Tibial nerve (tissue), 4 donors: ENCODE results near the gene RTP5. TPM values are rescaled to one million over a fixed set of nuclear protein-coding genes. Genes with fewer than 3 reads are reported as not detected.
A peak's percentile ranks its signal among the peaks of the same experiment; 100 is the strongest.

Experiments used
- DNase-seq, 2 donors: peaks; one replicate each; pipeline ENCODE4 v3.0.0-alpha.2; 2019; ENCODE audit warnings: low spot score in 2 of 2
- H3K27ac ChIP-seq, 4 donors: fragments of 200-600 bp; sonication (generic) in 3 of 4; one replicate each; pipeline ENCODE4 v1.5.1; 2017 to 2019; ENCODE audit warnings: mild to moderate bottlenecking in 1 of 4
- H3K27me3 ChIP-seq, 2 donors: fragments of 200-600 bp; sonication (generic) in 1 of 2; one replicate each; pipeline versions ENCODE4 v1.5.1 to v1.6.0; 2017 to 2019
- H3K36me3 ChIP-seq, 3 donors: fragments of 200-600 bp; sonication (generic); one replicate each; pipeline ENCODE4 v1.5.1; 2018 to 2019
- H3K4me1 ChIP-seq, 4 donors: fragments of 200-600 bp; sonication (generic) in 3 of 4; one replicate each; pipeline ENCODE4 v1.5.1; 2017 to 2019
- H3K4me3 ChIP-seq, 4 donors: fragments of 200-600 bp; sonication (generic) in 3 of 4; one replicate each; pipeline ENCODE4 v1.5.1; 2017 to 2019; ENCODE audit warnings: mild to moderate bottlenecking in 1 of 4, moderate library complexity in 1 of 4
- H3K9me3 ChIP-seq, 4 donors: fragments of 200-600 bp; sonication (generic) in 3 of 4; one replicate each; pipeline ENCODE4 v1.5.1; 2017 to 2019
- EP300 ChIP-seq, 2 donors: sonication (generic); formaldehyde crosslinking; IDR thresholded peaks; one replicate each; pipeline ENCODE4 v1.6.1; 2017; ENCODE audit warnings: antibody characterized with exemption in 2 of 2, mild to moderate bottlenecking in 1 of 2
- POLR2A ChIP-seq, 2 donors: fragments of 450-650 bp; IDR thresholded peaks; one replicate each; pipeline ENCODE4 v1.6.1; 2017; ENCODE audit warnings: antibody characterized with exemption in 2 of 2, mild to moderate bottlenecking in 2 of 2, moderate library complexity in 2 of 2
- WGBS, 2 donors: methylation state at CpG; one replicate each; pipeline ENCODE4 v1.1.5; 2018; 5-methylcytosine and 5-hydroxymethylcytosine counted together
- total RNA-seq, 4 donors: library from RNA; depleted of rRNA; stranded (reverse); fragments of >200 nt; gene quantifications; one replicate each; pipeline ENCODE4 v1.1.0, GENCODE V29; 2016
- TF ChIP-seq, protein P1 (sequence below), 5 experiments: fragments of 200-600 bp in 3 of 5; fragments of 450-650 bp in 2 of 5; sonication (generic) in 3 of 5; IDR thresholded peaks; one replicate each; pipeline ENCODE4 v1.5.1; 2016 to 2019; ENCODE audit warnings: antibody characterized with exemption in 5 of 5, mild to moderate bottlenecking in 3 of 5, moderate library complexity in 2 of 5

The RTP5 gene
- total RNA-seq, 4 donors from 2014 or later, result not detected

DNA sequence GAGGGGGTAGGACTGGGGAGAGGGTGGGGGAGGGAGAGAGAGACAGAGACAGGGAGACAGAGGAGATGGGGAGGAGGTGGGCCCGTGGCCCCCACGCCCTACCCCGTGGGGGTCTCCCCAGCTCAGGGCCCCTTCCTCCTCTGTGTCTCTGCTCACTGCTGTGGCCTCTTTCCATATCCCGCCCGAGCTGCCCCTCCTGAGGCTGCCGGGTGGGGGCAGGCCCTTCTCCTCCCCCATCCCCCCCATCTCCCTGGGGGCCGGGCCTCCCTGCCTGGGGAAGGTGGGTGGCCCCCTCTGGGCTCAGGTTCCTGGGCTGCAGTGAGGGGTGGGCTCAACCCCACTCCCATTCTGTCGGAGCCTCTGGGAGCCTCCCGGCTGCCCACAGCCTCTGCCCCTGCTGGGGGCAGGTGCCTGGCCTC lies 10.5 kb upstream of the RTP5 start:
- H3K27me3 ChIP-seq, result peaks cover 0 to 25% of the 10 kb centered on the region in 2 donors
- H3K4me3 ChIP-seq, result peak overlapping the region in 2 of 4 donors; percentile 32 to 38
- no peaks in the 10 kb centered on the region for H3K9me3 ChIP-seq
- H3K27ac ChIP-seq, result peak overlapping the region; percentile 71 to 94 (median 84)
- H3K4me1 ChIP-seq, result peaks cover 0 to 39% (median 20%) of the 10 kb centered on the region in 4 donors
- WGBS, 2 donors, result 26 to 31% methylated on average over 9 of the region's 9 CpGs
- TF ChIP-seq, protein P1, sequence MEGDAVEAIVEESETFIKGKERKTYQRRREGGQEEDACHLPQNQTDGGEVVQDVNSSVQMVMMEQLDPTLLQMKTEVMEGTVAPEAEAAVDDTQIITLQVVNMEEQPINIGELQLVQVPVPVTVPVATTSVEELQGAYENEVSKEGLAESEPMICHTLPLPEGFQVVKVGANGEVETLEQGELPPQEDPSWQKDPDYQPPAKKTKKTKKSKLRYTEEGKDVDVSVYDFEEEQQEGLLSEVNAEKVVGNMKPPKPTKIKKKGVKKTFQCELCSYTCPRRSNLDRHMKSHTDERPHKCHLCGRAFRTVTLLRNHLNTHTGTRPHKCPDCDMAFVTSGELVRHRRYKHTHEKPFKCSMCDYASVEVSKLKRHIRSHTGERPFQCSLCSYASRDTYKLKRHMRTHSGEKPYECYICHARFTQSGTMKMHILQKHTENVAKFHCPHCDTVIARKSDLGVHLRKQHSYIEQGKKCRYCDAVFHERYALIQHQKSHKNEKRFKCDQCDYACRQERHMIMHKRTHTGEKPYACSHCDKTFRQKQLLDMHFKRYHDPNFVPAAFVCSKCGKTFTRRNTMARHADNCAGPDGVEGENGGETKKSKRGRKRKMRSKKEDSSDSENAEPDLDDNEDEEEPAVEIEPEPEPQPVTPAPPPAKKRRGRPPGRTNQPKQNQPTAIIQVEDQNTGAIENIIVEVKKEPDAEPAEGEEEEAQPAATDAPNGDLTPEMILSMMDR (IDR thresholded peaks at IDR 0.05), result no peak
- H3K36me3 ChIP-seq, result no peaks in the 10 kb centered on the region
- DNase-seq, result no peak

DNA sequence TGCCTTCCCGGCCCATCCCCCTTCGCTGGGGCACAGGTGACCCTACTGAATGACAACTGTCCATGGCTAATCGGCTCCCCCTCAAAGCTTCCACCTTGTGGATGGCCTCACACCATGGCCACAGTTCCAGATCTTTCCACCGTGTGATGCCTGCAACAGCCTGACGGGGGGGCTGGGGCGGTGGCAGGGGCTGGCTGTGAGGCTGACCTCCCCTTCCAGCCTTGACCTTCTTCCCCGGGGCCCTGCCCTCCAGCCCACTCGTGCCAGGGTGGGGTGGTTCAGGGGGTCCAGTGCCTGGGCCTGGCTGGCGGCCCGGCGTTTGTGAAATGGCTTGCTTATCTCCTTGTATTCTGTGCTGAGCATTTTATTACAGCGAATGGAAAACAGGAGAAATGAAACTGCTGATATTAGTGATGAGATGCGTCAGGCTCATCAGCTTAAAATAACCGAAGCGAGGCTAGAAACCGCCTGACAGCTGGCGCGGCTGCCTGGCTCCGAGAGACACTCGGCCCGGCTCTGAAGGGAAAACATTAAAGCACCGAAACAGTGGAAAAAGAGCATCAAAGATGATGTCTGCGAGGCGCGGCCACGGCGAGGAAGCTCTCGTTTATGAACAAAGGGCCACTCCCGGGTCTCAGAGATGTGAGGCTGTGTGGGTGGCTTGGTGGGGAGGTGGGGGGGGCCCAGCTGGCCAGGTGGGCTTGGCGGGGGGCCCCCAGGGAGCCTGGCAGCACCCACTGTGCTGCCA lies 9.9 kb upstream of the RTP5 start:
- peak overlapping the region; percentile 8 to 38 (median 32) for H3K4me3 ChIP-seq
- 13 to 33% methylated on average over 30 of the region's 30 CpGs for WGBS, 2 donors
- peak; percentile 42 to 54 for DNase-seq

DNA sequence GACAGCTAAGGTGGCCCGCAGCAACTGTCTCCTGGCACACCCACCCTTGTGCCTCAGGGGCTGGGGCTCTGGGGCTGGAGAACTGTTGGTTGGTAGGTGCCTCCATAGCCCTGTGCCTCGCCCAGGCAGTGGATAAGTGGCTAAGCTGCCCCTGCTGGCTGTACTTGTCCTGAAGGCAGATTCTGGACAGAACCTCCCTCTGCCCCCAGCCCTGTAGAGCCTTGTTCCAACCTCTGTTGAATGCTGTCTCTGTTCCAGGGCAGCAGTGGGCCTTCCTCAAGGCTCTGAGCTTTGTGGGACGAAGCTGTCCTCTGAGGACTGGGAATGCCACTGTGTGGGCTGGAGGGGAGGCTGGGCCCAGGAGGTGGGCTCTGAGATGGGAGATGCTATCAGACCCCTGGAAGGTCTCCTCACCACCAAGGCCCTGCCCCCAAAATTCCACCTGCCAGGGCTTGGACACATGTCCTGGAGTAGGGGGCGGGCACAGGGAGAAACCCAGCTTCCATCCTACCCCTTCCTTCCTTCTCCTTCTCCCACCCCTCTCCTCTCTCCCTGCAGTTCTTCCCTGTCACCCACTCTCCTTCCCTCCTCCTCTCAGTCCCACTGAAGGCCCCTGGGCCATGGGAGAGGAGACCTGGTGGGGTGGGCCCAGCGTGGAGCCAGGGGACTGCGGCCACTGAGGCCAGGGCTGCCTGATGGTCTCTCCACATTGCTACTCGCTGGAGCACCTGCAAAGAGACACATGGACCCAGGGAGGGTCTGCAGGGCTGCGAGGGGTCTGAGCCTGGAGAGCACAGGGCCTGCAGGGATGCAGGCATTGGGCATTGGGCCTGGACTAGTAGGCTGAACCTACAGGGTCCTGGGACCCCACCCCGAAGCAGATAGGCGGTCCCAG lies 9.1 kb upstream of the RTP5 start:
- H3K27ac ChIP-seq, result peak overlapping the region; percentile 71 to 94 (median 84)
- H3K4me3 ChIP-seq, result peak overlapping the region; percentile 8 to 38 (median 32)
- TF ChIP-seq EP300 (IDR thresholded peaks at IDR 0.05) (no peak), POLR2A (IDR thresholded peaks at IDR 0.05) (no peak)
- TF ChIP-seq, protein P1 (IDR thresholded peaks at IDR 0.05), result peak in 1 of 5 experiments; percentile 8
- H3K27me3 ChIP-seq, result peaks cover 0 to 39% of the 10 kb centered on the region in 2 donors
- DNase-seq, result no peak
- H3K4me1 ChIP-seq, result peaks cover 0 to 35% (median 20%) of the 10 kb centered on the region in 4 donors
- WGBS, 2 donors, result 65 to 85% methylated on average over 6 to 10 of the region's 10 CpGs
- H3K36me3 ChIP-seq, result no peaks in the 10 kb centered on the region
- H3K9me3 ChIP-seq, result no peaks in the 10 kb centered on the region

More for the DNA sequence above, 9.9 kb upstream of the RTP5 start:
- no peaks in the 10 kb centered on the region for H3K9me3 ChIP-seq
- peaks cover 0 to 38% (median 20%) of the 10 kb centered on the region in 4 donors for H3K4me1 ChIP-seq
- peak overlapping the region; percentile 71 to 94 (median 84) for H3K27ac ChIP-seq
- TF ChIP-seq POLR2A (IDR thresholded peaks at IDR 0.05) (no peak), EP300 (IDR thresholded peaks at IDR 0.05) (peak in 1 of 2 donors; percentile 56)
- TF ChIP-seq, protein P1 (IDR thresholded peaks at IDR 0.05), result peak in 3 of 5 experiments; percentile 25 to 39 (median 38)
- no peaks in the 10 kb centered on the region for H3K36me3 ChIP-seq
- H3K27me3 ChIP-seq, result peaks cover 0 to 31% of the 10 kb centered on the region in 2 donors

DNA sequence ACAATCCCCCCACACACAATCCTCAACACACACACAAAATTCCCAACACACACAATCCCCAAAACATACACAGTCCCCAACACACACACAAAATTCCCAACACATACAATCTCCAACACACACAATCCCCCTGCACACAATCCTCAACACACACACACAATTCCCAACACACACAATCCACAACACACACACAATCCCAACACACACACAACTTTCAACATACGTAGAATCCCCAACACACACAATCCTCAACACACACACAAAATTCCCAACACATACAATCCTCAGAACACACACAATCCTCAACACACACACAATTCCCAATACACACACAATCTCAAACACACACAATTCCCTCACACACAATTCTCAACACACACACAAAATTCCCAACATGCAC lies 8.3 kb upstream of the RTP5 start:
- Histone ChIP-seq H3K27me3 (peaks cover 4 to 47% of the 10 kb centered on the region in 2 donors), H3K27ac (peak overlapping the region in 1 of 4 donors; percentile 94), H3K9me3 (no peaks in the 10 kb centered on the region), H3K36me3 (no peaks in the 10 kb centered on the region), H3K4me1 (peaks cover 0 to 35% (median 20%) of the 10 kb centered on the region in 4 donors), H3K4me3 (no peak overlapping the region)
- TF ChIP-seq POLR2A (IDR thresholded peaks at IDR 0.05), result no peak
- TF ChIP-seq EP300 (IDR thresholded peaks at IDR 0.05), result no peak
- TF ChIP-seq, protein P1 (IDR thresholded peaks at IDR 0.05), result no peak
- 90 to 96% methylated on average over 1 of the region's 1 CpG for WGBS, 2 donors
- DNase-seq, result no peak
